AML-193 (cell line): ENCODE measurements around the gene MAPKAPK3.

Source experiments
- DNase-seq, 2 experiments: peaks; one replicate each; lab custom pipeline; 2025; lab: John Stamatoyannopoulos, UW

MAPKAPK3 gene

DNA sequence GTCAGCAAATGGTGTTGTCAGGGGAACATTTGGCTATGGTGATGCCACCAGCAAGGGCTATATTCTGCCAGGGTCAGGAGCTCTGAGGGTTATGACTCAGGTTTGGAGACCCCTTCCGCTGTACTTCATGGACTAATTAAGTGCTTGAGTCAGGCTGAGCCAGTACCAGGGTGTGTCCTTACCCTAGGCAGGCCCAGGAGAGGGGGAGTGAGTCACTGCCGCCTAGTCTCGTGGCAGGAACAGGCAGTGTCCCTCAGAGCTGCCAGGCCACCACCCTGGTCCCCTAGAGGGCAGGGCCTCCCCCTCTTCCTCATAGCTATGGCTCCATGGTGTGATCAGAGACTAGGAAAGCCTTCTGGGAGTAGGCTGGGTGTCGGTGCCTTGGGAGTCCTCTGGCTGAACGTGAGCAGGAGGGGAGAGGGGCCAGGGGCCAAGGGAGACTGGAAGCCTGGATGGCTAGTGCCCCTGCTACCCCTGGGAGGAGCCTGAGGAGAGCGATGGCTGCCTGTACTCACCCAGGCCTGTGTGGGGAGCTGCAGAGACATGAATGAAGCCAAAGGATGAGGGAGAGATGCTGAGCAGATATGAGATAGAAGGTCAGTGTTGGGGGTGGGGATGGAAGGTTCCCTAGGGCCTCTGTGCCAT, 10.6 kb downstream of the MAPKAPK3 start:
- DNase-seq = peak in 1 of 2 experiments; percentile 19

DNA sequence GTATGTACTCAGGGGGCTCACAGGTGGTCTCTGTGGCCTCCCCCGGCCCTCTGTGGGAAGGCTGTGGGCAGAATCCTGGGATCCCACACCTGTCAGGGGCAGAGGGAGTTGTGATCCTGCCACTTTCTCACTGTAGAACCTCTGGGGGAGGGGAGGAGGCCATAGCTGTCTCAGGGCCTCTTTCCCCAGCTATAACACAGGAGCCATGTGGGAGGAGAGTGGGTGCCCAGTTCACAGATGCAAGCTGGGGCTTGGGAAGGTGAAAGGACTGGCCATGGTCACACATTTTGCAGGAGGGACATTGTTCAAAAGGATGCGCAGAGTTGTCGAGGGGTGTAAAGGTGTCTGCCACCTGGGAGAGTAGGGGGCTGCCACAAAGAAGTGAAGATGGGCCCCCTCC, 11.7 kb downstream of the MAPKAPK3 start:
- no peak for DNase-seq

DNA sequence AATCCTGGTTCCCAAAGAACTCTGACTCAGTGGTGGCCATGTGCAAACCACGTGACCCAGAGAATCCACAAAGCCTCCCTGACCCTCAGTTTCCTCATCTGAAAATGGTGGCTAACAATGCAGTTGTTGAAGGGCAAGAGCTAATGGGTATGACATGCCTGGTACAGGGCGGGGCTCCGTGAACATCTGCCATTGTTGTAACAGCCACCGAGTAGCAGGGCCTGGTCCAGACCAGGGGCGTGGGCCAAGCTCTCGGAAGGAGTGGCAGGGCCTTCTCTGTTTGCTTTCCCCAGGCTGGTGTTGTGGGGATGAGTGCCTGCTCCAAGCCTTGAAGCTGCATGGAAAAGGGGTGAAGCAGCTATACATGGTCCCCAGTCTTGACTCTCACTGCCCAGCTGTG, 13.4 kb downstream of the MAPKAPK3 start:
- no peak for DNase-seq

DNA sequence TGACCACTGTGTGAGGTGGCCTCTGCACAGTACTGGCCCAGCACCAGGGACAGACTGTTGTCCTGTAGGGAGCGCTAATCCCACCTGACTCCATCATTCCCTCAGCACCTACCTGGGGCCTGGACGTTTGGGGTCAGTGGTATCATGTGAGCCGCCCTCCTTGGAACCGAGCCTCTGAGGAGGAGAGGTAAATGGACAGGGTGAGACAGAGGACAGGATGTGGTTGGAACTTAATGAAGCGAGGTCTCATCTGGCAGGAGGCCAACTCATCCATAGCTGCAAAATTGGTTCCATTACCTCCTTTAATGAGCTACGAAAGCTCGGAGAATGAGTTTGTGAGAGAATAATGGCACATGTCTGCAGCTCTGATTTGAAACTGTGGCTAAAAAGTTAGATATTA, 13.9 kb downstream of the MAPKAPK3 start:
- no peak for DNase-seq

DNA sequence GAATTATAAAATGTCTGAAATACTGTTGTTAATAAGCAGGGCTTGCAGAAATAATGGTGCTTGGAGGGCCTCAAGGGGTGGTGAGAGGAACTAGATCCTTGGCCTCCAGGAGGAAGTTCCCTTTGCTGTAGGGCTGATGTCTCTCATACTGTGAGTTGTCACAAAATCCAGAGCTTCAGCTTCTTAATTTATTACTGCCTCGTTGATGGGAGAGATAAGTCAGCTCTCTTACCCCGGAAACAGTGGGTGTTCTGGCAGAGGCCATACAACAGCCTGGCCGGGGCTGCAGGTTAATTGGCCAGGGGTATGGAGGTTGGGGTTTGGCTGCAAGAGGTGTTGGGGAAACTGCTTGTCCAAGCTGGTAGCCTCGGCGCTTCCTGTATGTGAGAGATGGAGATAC, 15.5 kb downstream of the MAPKAPK3 start:
- peak; percentile 76 to 80 for DNase-seq

DNA sequence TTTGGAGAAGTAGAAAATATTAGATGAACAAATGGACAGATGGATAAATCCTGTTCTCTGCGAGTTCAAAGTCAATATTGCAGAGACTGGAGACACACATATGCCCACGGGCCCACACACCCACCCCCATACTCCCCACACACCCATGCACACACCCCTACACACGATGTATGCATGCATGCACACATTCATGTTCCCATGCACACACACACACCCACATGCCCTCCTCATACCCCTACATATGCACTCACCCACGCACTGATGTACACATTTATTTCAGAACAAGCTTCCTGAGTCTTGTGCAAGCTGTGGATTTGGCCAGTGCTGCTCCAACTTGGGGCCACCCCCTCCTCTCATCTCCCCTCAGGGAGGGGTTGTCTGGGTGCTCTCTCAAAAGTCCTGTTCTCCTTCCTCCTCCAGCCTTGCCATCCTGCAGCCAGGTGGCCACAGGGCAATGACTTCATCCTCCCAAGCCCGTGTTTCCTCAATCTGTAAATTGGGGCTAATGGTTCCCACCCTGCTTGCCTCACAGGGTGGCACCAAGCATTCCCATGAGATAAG, 16.4 kb downstream of the MAPKAPK3 start:
- peak; percentile 61 to 67 for DNase-seq

DNA sequence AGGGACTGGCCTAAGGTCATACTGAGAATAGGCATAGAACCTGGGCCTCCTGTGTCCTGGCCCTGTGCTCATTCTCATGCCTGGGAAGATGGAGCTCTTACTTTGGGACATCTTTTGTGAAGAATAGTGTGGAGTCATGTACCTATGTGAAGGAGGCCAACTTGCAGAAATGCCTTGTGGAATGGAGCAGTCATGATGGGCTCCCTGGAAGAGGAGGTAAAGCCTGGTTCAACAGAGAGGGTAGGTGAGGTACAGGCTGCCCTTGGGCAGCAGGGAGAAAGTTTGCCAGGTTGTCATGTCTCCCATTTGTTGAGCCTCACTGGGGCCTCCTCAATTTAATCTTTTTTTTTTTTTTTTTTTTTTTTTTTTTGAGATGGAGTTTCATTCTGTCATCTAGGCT, 18.1 kb downstream of the MAPKAPK3 start:
- no peak for DNase-seq

DNA sequence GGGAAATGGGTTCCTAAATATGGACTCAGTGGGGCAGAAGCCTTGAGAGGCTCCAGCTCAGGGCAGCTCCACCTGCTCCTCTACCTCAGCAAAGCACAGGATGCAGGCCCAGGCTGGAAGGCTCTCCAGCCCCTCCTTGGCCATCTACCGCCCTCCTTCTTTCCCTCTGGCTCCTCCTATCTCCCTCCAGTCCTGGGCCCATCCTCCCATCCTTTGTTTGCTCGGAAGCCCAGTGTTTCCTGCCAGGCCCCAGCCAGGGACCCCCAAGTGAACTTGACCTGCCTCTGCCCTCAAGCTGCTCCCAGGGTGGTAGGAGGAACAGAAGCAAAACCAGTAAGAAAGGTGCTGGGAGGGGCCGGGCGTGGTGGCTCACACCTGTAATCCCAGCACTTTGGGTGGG, 20.1 kb downstream of the MAPKAPK3 start:
- no peak for DNase-seq

DNA sequence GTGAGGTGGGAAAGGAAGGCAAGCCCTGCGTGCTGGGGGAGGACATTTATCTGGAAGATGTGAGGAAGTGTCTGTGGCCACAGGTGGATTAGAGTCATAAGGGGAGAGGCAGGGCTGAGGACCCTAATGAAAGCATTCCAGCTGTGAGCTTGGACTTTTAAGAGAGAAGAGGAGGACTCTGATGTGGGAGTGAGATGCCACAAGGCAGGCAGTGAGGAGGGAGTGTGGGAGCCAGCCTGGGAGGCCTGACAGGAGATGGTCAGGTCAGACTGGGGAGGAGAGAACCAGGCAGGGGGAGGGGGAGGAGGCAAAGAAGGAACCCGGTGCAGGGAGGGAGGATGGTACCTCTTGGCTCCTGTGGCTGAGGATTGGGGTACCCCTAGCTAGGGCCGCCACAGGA, 21.0 kb downstream of the MAPKAPK3 start:
- no peak for DNase-seq

DNA sequence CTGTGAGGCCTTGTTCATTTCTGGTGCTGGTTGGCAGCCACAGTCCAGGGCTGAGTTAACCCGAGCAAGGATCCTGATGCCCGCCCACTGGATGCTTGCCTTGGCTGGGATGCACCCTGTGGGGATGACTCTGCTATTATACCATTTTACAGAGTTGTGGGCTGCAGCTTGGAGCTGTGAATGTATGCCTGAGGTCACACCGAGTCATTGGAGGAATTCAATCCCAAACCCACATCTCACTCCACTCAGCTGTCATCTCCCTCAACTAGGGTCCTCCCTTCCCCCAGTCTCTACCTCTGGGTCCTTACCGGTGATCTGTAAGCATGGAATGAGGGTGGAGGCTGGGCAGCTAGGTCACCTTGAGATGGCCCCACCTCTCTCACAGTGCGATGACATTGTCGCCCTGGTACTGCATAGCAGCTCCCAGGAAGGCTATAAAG, 22.1 kb downstream of the MAPKAPK3 start:
- DNase-seq = no peak

DNA sequence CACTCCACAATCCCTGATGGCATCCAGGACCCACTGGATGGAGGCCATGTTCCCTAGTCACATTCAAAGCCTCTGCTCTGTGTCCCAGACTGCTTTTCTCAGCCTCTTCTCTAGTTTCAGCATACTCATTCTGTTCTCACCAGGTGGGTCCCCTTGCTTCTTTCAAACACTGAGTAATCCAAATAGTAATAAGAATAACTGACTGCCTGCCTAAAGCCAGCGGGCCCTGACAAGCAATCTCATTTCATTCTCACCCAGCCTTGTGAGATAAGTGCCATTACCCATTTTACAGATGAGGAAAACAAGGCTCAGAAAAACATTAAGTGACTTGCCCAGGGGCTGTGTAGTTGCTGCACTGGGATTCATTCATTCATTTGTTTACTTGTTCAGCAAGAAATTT, 25.4 kb downstream of the MAPKAPK3 start:
- no peak for DNase-seq

DNA sequence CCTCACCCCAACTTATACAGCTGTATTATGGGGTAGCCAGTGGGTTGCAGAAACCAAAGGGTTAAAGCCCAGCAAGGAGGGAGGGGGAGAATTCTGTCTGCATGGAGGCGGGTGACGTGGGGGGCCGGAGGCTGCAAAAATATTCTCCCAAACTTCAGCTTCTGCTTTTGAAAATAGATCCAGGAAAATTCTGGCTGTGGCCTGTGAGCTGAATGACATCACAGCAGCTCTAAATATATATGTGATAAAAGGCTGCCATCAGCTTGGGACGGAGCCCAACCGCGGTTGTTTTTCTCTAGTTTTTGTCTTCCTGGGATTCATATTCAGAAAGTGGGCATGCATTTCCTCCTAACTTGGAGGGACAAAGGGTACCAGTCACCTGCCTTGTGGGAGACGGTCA, 27.6 kb downstream of the MAPKAPK3 start:
- no peak for DNase-seq

DNA sequence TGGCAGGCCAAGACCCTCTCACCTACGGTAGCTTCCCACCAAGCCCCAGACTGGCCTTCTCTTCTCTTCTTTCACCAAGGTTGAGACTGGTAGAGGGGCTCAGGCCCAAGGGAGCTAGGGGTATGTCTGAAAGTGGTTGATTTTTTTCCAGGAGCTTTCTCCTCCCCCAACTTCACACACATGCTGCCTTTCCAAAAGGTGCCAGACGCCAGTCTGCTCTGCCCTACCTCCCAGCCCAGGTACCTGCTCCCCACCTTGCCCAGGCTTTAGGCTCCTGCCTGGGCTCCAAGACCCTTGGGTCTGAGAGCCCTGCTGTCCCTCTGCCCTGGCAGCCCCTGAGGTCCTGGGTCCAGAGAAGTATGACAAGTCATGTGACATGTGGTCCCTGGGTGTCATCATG, 28.4 kb downstream of the MAPKAPK3 start:
- DNase-seq = no peak

DNA sequence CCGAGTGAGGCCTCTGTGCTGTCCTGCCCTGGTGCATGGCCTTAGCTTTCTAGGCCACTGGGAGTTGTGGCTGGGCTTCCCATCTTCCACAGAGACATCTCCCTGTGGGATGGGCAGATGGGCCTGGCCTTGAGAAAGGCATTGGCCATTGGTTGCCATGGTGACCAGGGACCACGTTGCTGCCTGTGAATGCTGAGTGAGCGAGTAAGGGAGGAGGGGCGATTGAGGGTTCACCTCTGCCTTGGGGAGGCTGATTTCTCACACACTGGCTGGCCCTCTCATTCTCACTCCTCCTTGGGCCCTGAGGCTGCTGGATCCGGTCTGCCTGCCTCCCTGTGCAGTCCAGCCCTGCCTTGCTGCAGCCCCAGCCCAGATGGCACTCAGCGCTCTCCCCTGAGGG, 31.4 kb downstream of the MAPKAPK3 start:
- no peak for DNase-seq

DNA sequence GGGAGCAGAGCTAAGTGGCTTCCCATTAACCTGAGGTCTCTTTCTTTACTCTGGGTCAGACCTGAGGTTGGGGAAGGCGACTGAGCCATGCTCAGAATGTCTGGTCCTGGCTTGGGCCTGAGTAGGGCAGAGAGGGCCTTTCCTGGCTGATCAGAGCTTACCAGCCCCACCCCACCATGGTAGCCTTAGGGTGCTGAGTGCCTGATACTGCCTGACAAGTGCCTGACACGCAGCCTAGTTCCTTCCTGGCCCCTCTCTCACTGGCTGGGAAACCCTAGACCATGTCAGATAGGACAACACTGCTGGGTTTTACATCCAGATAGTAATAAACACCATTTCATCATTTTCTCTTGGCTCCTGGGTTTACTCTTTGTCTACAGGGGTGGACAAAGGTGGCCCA, 32.0 kb downstream of the MAPKAPK3 start:
- DNase-seq = no peak

DNA sequence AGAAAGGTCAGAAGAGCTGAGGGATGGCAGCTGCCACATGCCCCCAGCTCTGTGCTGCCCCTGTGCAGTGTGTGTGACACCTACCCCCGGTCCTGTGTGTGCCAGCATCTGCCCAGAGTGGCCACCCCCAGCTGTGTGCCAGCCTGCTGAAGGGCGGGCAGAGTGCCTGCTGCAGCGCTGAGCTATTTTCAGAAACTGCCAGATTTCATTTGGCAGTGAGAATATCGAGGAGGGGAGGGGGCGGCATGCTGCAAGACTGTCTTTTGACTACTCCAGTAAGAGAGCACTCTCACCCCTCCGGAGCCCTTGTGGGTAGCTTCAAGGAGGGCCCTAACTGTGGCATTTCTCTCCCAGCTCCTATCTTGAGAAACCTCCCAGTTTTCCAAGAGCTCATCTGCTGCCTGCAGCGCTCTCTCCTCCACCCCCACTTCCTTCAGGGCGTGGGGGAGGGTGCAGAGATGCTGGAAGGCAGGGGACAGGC, 32.5 kb downstream of the MAPKAPK3 start:
- DNase-seq = no peak

DNA sequence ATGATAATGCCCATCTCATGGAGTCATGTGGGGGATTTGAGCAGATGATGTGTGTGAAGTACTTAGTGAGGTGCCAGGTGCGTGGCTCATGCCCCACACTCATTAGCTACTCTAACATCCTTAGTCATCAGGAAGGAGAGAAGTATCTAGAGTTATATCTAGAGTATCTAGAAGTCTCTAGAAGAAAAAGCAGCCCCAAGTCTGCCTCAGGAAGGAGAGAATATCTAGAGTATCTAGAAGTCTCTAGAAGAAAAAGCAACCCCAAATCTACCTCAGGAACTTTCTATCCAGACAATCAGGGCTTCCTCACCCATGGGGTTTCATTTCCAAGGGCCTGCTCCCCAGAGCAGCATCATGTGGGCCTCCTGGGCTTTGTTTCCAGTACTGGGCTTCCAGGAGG, 33.1 kb downstream of the MAPKAPK3 start:
- no peak for DNase-seq

DNA sequence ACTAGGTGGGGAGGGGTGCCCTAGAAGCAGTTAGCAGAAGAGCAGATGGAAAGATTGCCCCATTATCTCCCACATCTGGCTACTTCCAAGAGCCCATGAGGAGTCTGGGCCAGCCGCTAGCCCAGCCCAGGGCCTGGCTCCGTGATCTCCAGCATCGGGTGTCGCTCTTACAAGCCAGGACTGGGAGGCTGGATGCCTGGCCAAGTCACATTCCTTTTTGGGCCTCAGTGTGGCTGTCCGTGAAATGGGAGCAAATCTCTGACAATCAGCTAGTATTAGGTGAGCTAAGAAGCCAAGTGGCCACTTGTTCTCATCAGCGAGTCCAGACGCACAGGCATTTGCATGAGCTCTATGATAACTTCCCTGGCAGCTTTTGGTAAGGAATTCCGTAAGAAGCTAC, 34.5 kb downstream of the MAPKAPK3 start:
- no peak for DNase-seq

DNA sequence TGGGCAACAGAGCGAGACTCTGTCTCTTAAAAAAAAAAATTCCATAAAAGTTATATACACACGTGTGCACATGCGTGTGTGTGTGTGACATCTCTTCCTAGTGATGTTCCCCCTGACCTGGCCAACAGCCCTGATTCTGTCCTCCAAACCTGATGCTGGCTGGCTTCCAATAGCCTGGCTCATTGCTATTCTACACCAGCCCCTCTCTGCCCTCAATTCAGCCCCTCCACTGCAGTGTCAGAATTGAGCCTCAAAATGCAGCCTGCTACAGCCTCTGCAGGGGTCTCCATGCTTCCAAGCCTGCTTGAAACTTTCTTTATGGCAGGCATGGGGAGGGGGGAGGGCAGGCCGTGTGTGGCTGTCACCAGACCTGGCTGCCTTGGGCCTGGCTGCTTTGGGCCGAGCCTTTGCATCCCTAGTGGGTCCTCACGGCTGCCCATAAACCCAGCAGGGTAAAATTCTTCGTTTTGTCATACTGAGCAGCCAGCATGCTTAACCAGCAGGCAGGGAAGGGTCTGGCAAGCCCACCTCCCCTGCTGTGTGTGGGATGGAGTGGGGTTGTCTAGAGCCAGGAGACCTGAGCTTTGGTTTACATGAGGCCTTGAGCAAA, 35.1 kb downstream of the MAPKAPK3 start:
- no peak for DNase-seq

DNA sequence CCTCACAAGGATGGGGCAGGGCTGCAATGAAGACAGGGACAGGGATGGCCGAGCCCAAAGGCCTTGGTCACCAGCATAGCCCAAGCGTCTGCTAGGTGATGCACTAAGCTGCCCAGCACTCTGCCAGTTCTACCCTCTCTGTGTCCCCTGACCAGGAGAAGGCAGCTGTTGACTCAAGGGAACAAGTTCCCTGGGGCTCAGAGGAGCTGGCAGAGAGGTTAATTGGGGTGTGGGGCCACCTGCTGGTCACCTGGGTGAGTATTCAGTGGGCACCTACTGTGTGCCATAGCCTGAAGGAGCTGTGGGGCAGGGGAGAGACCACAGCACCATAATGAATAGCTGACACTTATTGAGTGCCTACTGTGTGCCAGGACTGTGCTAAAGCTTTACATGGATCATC, 35.8 kb downstream of the MAPKAPK3 start:
- DNase-seq = peak; percentile 55 to 71

DNA sequence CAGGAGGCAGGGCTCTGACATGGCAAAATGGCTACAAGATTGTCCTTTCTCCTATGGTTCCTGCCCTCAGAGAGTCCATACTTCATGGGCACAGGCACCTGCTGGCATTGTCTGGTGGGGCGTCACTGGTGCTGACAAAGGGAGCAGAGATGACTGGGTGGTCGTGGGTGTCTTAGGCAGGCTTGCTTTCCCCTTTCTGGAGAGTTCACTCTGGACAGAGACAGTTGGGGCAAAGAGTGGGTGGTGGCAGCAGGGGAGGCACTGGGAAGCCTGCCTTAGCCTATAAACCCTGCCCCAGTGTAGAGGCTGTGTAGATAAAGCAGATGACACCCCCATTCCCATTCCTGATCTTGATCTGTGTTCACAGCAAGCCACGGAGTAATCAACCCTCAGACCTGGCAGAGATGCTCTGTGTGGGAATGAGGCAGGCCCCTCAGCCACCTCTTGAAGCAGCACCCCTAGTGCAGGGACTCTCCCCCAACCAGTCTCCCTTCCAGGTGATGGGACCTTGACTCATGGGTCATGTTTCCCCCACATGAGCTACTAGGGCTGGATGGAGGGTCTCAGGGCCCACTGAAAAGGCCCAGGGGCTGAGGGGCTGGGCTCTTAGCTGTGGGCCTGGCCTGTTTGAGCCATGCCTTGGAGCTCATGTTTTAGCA, 37.1 kb downstream of the MAPKAPK3 start:
- DNase-seq = no peak

DNA sequence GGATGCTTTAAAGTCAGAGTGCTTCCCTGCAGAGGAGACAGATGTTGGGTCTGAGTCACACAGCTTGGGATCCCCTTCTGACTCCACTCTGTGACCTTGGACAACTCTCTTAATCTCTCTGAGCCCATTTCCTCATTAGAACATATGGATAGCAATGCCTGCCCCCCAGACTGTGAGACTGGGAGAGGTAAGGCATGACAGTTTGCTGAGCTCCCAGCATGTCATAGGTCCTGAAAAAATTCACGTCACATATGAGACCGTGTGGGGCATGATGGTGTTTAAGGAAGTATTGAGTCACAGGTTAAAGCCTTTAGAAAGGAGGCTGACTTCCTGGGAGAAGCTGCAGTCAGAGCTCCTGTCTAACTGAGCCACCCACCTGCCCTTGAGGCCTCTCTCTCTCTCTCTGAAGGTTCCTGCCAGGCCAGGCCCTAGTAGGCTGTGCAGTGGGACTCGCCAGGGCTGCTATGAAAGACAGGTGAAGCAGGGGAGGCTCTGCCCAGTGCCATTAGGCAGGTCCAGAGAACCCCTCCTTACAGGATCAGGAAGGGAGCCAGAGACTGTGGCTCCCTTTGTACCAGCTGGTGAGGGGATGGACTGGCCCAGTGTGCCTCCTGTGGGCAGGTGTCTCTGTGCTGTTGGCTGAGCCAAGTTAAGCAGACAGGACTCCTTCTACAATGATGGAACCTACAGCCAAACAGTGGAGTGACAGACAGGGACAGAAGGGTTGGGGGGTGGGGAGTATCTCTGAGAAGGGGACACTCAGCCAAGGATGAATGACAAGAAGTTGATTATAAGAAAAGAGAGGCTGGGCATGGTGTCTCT, 38.3 kb downstream of the MAPKAPK3 start:
- DNase-seq = peak in 1 of 2 experiments; percentile 7
